Measurements from ENCODE around the gene OR5H1. TPM values are rescaled to one million over a fixed set of nuclear protein-coding genes. Genes with fewer than 3 reads are reported as not detected.

OR5H1 gene
- total and polyA plus RNA-seq, 2 donors (not counting 1 experiment from before 2014, with no cell fraction given), result 0.17 TPM; not detected in 1

- TF ChIP-seq, protein P1, sequence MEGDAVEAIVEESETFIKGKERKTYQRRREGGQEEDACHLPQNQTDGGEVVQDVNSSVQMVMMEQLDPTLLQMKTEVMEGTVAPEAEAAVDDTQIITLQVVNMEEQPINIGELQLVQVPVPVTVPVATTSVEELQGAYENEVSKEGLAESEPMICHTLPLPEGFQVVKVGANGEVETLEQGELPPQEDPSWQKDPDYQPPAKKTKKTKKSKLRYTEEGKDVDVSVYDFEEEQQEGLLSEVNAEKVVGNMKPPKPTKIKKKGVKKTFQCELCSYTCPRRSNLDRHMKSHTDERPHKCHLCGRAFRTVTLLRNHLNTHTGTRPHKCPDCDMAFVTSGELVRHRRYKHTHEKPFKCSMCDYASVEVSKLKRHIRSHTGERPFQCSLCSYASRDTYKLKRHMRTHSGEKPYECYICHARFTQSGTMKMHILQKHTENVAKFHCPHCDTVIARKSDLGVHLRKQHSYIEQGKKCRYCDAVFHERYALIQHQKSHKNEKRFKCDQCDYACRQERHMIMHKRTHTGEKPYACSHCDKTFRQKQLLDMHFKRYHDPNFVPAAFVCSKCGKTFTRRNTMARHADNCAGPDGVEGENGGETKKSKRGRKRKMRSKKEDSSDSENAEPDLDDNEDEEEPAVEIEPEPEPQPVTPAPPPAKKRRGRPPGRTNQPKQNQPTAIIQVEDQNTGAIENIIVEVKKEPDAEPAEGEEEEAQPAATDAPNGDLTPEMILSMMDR (IDR thresholded peaks at IDR 0.05), result no peak
- TF ChIP-seq EZH2 (IDR thresholded peaks at IDR 0.05; ENCODE audit: borderline replicate concordance, insufficient read depth, low read depth, low read length, poor library complexity, severe bottlenecking), result no peak
- H3K27ac Mint-ChIP-seq, result no peak overlapping the region
- no peak for DNase-seq
- H3K9me3 Mint-ChIP-seq (ENCODE audit: insufficient read depth), result no peaks in the 10 kb centered on the region
- Histone ChIP-seq H3K36me3 (replicated peaks in 1 of 2; ENCODE audit: control extremely low read depth in 1 of 2, control insufficient read depth in 1 of 2, extremely low read depth in 1 of 2, insufficient read depth in 2 of 2, low read length in 1 of 2) (no peaks in the 10 kb centered on the region), H3K4me1 (ENCODE audit: control insufficient read depth in 2 of 2, insufficient read depth in 2 of 2, low read length in 2 of 2) (no peaks in the 10 kb centered on the region), H3K9me3 (ENCODE audit: control extremely low read depth in 1 of 3, control insufficient read depth in 2 of 3, insufficient read depth in 1 of 3, low read length in 2 of 3) (no peaks in the 10 kb centered on the region), H3K79me2 (ENCODE audit: control insufficient read depth, insufficient read depth, low read length) (no peaks in the 10 kb centered on the region), H3K4me3 (ENCODE audit: control extremely low read depth in 1 of 5, extremely low read depth in 1 of 5, insufficient read depth in 1 of 5, low read depth in 2 of 5, low read length in 4 of 5) (no peak overlapping the region), H3K4me2 (replicated peaks; ENCODE audit: low read depth, low read length, poor library complexity, severe bottlenecking) (no peak overlapping the region), H2AFZ (ENCODE audit: insufficient read depth, low read depth, low read length, poor library complexity, severe bottlenecking) (no peak overlapping the region), H4K20me1 (ENCODE audit: control insufficient read depth, insufficient read depth, low read length, poor library complexity, severe bottlenecking) (no peaks in the 10 kb centered on the region), H3K27me3 (replicated peaks in 1 of 4; ENCODE audit: control extremely low read depth in 1 of 4, control insufficient read depth in 3 of 4, insufficient read depth in 4 of 4, low read length in 3 of 4) (no peaks in the 10 kb centered on the region), H3K27ac (ENCODE audit: low read length in 2 of 2) (no peak overlapping the region), H3K9ac (ENCODE audit: low read length) (no peak overlapping the region)
- peaks cover 2% of the 10 kb centered on the region for H3K4me1 Mint-ChIP-seq
- no peak for ATAC-seq (ENCODE audit: low read depth)
- CTCF ChIA-PET, result no interaction called here
- intact Hi-C loops (cut with micrococcal nuclease), result no loop called here
- H3K4me3 Mint-ChIP-seq, result no peak overlapping the region
- POLR2A ChIA-PET, result no interaction called here
- no peaks in the 10 kb centered on the region for H3K27me3 Mint-ChIP-seq
These were observed 54.7 kb downstream of the OR5H1 start for GRCh38 chr3:98185180-98185579.

Other genes with a start within 250 kb of the OR5H1 start
- 23.6 and 27.8 TPM in 2 replicates for gene RIOX2, start 158.3 kb upstream of the OR5H1 start, total RNA-seq
- 15.2 and 18.5 TPM in 2 replicates for gene RIOX2, start 158.3 kb upstream of the OR5H1 start, polyA plus RNA-seq
- not detected in 2 replicates for gene GABRR3, start 95.4 kb upstream of the OR5H1 start, total RNA-seq
- not detected in 2 replicates for gene GABRR3, start 95.4 kb upstream of the OR5H1 start, polyA plus RNA-seq
- not detected in 2 replicates for gene OR5AC2, start 43.5 kb upstream of the OR5H1 start, total RNA-seq
- gene OR5AC2, start 43.5 kb upstream of the OR5H1 start, polyA plus RNA-seq, result not detected in 2 replicates
- gene OR5H14, start 16.8 kb downstream of the OR5H1 start, total RNA-seq, result not detected in 2 replicates
- gene OR5H14, start 16.8 kb downstream of the OR5H1 start, polyA plus RNA-seq, result not detected in 2 replicates
- not detected in 2 replicates for gene OR5H15, start 36.0 kb downstream of the OR5H1 start, total RNA-seq
- gene OR5H15, start 36.0 kb downstream of the OR5H1 start, polyA plus RNA-seq, result not detected in 2 replicates
- gene OR5H6, start 133.5 kb downstream of the OR5H1 start, total RNA-seq, result not detected in 2 replicates
- not detected in 2 replicates for gene OR5H6, start 133.5 kb downstream of the OR5H1 start, polyA plus RNA-seq
- gene OR5H2, start 151.8 kb downstream of the OR5H1 start, total RNA-seq, result not detected in 2 replicates
- gene OR5H2, start 151.8 kb downstream of the OR5H1 start, polyA plus RNA-seq, result not detected in 2 replicates
- gene OR5K4, start 223.1 kb downstream of the OR5H1 start, total RNA-seq, result not detected in 2 replicates
- gene OR5K4, start 223.1 kb downstream of the OR5H1 start, polyA plus RNA-seq, result not detected in 2 replicates

Data from B cell (primary cell).